Adipose tissue (tissue), 3 donors: ENCODE measurements around the gene BEND3. TPM values are rescaled to one million over a fixed set of nuclear protein-coding genes. Genes with fewer than 3 reads are reported as not detected.

ENCODE experiments used
- polyA plus RNA-seq, 3 donors: library from polyadenylated mRNA; stranded (reverse); fragments of 200-250 nt; gene quantifications; one replicate each; pipeline ENCODE4 v1.2.3, GENCODE V29; 2013
- donor health status: healthy with polysubstance abuse.
- donor health status: Bipolar disorder and iron deficiency.
- donor health status: healthy.

The BEND3 gene
- polyA plus RNA-seq, 3 donors: 0.45 to 0.98 (median 0.69) TPM

Other genes with a start within 250 kb of the BEND3 start
- 1,000 to 10,000 TPM in 1 of 3 donors, 10 to 100 TPM in 1, 1 to 10 TPM in 1; 5.5 to 1,196 (median 21.2) TPM for gene CD24, start 140.8 kb downstream of the BEND3 start, polyA plus RNA-seq
- 10 to 100 TPM; 11.6 to 33.3 (median 19.9) TPM for gene MTRES1, start 87.3 kb downstream of the BEND3 start, polyA plus RNA-seq